ENCODE measurements around the gene USP49.
A peak's percentile ranks its signal among the peaks of the same experiment; 100 is the strongest.

The USP49 gene

DNA sequence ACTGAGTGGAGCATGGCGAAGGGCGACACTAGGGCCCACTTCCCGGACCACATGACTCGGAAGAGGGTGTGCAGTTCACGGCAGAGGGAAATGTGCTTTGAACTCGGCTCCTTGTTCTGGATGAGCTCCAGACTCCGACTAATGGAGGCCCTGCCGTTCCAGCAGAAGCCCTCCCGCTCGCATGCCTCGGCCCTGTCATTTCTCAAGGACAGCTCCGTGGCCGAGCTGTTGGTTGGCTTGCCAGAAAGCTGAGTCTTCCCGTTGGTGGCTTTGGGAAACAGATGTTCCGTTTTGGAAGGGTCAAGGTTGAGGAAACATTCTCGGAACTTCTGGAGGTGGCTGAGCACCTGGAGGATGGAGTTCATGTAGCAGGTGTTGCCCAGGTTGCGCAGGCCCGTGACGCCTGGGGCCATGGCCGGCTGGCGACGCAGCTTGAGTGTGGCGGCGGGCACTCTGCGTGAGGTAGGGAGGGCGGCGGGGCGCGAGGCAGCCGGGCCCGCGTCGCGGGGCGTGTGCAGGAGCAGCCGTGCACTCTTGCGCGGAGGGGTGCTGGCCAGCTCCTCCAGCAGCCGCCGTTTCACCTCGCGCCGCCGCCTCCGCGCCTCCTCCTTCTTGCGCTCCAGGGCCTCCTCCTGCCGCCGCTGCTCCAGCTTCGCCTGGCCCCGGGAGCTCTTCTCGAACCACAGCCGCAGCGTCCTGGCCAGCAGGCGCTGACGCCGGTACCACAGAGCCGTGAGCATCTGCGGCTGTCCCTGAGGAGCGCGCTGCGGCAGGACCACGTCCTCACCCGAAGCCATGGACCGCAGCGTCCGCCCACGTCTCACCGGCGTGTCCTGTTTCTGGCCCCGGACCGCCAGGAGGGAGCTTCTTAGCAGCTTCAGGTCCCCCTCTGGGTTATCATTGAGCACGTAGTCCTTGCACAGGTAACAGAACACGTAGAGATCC is 89.1 kb downstream of the USP49 start:
- no peak for DNase-seq

DNA sequence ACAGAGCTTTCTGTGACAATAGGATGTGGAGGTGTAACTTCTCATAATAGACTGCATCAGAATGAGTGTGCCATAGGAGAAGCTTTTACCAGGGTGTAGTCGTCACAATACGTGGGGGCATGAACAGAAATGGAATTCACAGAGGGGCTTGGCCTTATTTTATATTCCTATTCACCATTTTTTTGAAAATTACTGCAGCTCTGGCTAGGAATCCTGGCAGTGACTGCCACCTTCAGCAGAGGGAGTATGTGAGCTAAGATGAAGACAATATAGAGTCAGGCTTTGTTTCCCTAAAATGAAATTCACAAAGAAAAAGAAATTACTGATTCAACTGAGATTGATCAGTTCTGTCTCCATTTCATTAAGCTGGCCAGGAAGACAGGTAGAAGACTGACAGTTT is 93.8 kb downstream of the USP49 start:
- DNase-seq = no peak

DNA sequence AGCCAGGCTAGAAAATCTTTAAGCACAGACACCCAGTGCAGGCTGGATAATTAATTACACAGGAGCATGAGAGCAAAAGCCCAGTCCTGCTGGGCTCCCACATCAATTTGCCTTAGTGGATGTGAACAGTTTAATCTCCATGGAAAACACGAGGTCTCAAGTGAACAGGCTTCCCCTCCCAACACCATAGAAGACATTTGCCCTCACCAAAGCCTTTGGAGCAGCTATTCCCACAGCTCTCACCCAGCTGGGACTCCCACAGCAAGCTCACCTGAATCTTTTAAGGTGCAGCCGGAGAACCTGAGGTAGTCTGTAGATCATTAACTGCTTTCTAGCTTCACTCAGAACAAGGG is 95.6 kb downstream of the USP49 start:
- DNase-seq = no peak

DNA sequence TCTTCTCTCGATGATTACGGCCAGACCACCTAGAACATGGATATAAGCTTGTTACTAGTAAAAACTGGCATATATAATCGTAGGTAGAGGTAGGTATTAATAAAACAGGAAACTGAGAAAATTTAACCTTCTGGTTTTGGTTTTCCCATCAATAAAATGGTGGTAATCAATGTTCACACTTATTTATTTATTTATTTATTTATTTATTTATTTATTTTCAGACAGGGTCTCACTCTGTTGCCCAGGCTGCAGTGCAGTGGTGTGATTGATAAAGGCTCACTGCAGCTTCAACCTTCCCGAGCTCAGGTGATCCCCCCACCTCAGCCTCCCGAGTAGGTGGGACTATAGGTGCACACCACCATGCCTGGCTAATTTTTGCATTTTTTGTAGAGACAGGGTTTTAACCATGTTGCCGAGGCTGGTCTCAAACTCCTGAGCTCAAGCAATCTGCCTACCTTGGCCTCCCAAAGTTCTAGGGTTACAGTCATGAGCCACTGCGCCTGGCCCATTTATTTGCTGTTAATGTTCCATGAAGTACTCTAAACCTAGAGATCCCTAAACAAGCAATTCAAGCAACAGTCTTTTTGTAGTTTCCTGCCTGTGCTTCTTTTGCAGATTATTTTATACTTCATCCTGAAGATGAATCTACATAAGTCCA is 96.1 kb downstream of the USP49 start:
- no peak for DNase-seq

DNA sequence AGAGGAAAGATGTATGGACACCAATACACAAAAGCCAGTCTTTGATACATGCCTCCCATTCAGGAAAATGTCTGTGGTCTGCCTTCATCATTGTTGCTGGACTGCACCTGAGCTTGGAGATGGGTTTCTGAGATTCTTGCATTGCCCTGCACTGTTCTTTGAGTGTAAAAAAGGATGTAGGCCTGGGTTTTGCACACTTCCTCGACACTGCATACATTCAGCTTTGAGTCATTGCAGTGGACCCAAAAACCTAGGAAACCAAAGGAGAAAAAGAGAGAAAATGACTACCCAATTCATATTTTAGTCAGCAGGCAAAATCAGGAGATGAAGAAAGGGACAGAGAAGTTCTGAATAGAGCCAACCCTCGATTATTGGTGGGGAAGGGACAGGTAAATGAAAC is 98.7 kb downstream of the USP49 start:
- DNase-seq = no peak

DNA sequence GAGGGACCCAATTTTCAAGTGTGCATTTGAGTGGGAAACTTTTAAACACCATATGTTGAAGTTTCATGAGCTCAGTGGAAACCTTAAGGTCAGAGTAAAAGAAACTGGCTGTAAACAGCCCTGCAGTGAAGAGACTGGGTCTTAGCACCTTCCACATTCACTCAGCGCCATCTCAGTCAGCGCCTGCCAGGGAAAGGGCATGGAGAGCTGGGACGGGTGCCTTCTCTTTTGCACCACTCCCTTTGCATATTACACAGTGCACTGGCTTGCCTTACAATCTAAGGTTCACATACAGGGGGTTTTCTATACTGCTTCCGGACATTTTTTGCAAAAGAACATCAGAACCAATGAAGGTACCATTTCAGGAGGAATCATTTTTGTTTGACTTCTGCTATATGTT is 103.2 kb downstream of the USP49 start:
- DNase-seq = no peak

DNA sequence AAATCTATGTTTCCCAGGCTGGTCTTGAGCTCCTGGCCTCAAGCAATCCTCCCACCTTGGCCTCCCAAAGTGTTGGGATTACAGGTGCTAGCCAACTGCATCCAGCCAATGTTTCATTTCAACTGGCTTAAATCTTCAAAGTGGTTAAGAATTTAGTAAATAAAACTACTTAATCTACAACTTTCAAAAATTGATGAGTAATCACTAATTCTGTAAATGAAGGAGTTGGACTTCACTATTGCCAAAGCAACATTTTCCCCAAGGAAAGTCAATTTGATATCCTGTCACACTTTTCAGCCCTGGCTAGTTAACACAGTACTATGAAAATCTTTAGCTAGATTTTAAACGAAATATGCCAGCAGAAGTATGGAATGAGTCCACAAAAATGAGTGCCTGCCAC is 103.9 kb downstream of the USP49 start:
- DNase-seq = no peak

DNA sequence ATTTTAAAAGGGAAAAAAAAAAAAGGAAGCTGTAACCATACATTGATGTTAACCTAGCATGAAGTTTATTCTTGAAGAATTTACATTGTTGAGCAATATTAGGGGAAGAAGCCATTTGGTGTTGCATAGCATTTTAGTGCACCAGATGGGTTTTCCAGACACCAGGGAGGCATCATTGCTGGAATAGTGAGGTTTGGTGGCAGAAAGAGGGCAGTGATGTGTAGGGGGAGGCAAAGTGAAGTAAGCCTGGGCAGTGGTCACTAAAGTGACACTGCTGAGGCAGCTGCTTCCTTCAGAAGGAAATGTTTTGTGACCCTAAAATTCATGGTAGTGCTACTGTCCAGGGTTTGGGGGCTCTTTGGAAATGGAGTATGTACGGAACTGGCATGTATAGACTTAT is 105.1 kb downstream of the USP49 start:
- DNase-seq = no peak

DNA sequence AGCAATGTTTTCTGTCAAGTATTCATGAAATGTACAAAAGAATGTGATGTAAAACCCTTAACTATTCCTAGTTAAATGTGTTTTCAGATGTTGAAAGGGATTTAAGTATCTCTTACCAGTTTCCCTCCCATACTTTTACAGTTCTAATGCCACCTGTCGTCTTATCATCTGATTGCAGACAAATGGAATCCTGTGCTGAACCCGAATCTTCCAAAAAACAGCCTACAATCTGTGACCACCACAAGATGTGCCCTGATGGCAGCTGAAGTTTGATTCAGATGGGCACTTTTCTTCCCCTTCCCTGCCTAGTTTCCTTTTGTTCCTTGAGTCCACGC is 105.8 kb downstream of the USP49 start:
- no peak for DNase-seq

DNA sequence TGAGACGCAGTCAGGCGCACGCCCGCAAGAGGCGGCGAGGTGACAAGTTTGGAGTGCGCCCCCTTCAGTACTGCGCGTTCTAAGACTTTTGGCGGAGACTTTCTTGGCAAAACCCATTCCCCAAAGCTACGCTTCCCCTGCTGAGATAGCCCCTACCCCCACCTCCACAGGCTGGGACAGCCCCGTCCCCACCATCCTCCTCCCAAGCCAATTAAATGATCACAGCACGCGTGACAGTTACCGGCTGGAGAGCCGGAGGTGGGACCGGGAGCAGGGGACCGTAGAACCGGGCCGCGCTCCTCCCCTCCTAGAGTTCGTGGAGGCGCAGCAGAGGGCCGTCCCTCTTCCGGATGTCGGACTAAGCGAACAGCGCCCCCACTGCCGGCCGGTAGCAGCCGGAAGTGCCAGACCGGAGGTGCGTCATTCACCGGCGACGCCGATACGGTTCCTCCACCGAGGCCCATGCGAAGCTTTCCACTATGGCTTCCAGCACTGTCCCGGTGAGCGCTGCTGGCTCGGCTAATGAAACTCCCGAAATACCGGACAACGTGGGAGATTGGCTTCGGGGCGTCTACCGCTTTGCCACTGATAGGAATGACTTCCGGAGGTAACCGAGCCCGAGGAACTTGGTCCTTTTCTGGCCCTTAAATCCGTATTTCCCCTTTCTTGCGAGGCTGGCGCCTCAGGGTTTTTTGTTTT is 107.8 kb downstream of the USP49 start, which contains the start of gene TOMM6:
Gene TOMM6, plus strand, starts transcription at position 476 of the 699 bp plus-strand sequence. Its CDS starts 4 bp downstream, at position 480.
- peak; percentile 88 for DNase-seq

DNA sequence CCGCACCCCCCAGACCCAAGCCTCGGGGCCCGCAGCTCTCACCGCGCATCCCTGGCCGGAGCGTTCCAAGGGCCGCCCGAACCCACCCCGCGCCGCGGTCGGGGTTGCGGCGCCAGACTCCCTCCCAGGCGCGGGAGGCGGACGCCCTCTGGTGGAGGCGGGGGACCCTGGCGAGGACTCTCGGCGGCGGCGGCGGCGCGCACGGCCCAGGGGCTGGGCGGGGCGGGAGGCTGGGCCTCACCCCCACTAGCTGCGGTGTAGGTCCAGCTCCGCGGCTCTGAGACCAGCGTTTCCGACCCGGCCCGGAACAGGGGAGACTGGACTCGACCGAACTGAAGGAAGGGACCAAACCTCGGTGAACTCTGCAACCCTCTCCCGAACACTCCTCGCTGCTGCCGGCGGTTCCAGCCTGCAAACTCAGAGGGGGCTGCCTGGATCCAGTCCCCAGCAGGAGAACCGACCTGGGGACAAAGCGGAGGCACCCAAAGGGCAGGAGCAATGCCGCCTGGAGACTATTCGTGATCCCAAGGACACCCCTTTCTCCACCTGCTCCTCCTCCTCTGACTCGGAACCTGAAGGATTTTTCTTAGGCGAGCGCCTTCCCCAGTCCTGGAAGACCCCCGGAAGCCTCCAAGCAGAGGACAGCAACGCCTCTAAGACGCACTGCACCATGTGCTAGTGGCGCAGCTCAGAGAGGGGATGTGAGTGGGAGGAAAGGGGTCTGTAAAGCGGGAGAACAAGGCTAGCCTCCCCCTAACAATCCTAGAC is 108.5 kb downstream of the USP49 start:
- peak; percentile 77 for DNase-seq

DNA sequence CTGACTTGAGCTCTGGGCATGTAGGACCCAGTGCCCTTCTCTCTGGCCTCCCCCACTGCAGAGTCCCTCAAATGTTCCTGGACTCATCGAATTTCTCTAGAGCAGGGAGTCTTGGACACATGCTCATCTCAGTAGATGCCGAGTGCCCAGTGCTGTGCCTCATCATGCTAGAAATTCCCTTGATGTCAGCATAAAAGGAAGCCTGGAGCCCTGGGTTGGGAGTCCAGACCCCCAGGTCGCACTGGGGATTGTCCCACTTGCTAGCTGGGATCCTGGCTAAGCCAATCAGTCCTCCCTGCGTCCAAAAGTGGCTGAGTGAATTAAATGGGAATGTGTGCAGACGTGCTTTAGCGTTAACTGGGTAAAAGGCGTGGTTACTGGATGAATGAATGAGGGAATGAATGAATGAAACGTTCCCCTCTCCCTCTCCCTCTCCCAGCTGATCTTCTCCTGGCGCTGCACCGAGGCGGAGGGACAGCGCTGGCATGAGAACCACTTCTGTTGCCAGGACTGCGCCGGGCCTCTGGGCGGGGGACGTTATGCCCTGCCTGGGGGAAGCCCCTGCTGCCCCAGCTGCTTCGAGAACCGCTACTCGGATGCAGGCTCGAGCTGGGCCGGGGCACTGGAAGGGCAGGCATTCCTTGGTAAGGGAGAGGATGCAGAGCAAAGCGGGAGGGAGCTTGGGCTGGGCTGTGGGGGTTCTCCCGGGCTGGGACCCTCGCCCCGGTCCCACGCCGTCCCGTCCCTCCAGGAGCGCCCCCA is 109.3 kb downstream of the USP49 start:
- DNase-seq = no peak

DNA sequence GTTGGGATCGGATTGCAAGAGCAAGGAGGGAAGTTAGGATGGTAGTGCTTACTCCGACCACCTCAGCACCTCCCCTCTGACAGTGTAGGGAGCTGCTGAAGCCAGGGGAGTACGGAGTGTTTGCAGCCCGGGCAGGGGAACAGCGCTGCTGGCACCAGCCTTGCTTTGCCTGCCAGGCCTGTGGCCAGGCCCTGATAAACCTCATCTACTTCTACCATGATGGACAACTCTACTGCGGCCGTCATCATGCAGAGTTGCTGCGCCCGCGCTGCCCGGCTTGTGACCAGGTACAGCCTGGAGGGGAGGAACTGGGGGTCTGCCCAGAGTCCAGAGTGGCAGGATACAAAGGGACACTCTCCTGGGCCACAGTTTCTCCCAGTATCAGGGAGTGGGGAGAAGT is 109.9 kb downstream of the USP49 start:
- no peak for DNase-seq

DNA sequence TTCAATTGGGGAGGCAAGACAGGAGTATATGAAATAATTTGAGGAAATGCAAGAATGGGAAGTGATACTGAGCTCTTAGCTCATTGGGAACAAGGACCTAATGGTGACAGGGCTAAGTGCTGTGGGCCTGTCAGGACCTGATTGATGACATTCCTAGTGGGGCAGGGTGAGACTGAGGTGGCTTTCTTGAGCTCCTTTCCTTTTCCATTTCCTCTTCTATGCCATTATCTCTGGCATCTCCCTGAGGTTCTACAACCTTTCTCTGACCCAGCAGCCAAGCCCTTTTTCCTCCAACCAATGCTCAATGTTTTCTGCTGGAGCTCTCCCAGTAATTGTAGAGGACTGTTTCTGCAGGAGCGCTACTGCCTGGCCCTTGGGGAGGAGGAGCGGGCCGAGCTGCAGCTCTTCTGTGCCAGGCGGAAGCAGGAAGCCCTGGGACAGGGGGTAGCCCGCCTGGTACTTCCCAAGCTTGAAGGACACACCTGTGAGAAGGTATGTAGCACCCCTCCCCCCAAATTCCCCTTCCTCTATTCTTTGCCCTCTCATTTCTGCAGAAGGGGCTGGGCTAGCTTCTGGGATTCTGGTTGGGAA is 110.5 kb downstream of the USP49 start:
- DNase-seq = no peak

DNA sequence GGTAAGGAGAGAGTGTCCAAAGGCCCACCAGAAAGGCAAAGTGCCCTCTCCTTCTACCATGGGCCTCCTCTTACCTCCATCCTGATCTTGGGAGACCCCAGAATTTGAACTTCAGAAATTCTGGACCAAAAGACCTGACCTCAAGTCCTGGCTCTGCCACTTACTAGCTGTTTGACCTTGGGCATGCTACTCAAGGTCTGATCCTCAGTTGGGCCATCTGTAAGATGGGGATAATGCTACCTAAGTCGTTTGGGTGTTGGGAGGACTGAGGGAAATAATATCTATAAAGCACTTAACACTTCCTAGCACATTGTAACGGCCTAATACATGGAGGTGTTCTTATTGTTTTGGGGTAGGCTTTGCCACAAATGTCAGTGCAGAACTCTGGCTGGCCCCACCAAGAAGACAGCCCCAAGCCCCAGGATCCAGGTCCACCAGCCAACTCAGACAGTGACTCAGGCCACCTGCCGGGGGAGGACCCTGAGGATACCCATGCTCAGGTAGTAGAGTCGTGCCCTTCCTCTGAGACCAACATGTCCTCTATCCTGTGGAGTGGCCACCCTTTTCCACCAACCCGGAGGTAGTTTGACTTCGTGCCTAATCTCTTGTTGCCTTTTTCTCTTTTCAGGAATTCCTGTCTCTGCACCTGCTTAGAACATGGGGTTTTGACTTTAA is 111.9 kb downstream of the USP49 start:
- no peak for DNase-seq

DNA sequence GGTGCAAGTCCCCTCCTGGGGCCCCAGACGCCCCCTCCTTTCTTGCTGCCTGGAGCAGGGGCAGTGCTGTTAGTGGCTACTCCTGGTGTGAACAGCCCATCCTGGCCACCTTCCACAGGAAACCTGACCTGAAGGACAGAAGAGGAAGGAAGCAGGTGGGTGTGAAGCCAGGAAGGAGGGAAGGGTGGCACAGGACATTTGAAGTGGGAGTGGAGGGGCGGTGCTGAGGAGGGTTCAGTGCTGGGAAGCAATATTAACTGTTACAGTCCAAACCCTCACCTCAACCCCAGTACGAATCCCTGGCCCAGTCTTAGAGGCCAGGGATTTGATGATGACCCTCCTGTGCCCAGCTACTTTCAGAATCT is 113.8 kb downstream of the USP49 start:
- DNase-seq = no peak

DNA sequence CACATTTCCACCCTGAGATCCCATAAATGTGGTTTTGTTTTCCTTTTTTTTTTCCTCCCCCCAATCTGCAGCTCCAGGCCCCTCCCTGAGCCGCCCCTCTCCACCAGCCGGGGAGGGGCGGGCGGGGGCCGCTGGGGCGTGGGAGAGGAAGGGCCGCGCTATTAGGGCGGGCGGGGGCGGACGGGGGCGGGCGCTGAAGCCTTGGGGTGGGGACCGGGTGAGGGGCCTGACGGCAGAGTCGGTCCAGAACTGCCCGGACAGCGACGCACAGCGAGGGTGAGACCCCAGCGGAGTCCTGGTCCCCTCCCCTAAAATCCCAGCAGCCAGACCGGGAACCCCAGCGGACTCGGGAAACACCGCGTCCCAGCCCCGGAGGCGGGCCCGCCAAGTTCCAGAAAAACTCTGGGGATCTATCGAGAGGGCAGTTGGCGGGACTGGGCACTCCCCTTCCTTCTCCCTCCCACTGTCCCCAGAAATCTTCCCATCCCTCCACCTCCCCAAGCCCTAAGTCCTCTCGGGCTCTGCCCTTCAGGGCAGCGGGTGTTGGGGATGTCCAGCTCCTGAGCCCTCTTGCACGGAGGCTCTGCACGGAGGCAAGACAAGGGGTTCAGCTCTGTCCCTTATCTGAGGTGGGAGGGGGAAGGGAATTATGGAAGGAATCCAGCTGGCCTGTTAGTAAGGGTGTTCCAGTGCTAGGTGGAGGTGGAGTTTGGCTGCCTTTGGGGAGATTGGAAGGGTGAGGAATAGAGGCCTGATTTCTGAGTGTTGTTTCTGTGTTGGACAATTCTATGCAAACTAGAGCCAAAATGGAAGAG is 114.4 kb downstream of the USP49 start, which contains the start of gene PRICKLE4:
Gene PRICKLE4, plus strand, starts transcription at position 232 of the 815 bp plus-strand sequence. CDS start 2,692 bp downstream, outside the sequence.
- DNase-seq = no peak

DNA sequence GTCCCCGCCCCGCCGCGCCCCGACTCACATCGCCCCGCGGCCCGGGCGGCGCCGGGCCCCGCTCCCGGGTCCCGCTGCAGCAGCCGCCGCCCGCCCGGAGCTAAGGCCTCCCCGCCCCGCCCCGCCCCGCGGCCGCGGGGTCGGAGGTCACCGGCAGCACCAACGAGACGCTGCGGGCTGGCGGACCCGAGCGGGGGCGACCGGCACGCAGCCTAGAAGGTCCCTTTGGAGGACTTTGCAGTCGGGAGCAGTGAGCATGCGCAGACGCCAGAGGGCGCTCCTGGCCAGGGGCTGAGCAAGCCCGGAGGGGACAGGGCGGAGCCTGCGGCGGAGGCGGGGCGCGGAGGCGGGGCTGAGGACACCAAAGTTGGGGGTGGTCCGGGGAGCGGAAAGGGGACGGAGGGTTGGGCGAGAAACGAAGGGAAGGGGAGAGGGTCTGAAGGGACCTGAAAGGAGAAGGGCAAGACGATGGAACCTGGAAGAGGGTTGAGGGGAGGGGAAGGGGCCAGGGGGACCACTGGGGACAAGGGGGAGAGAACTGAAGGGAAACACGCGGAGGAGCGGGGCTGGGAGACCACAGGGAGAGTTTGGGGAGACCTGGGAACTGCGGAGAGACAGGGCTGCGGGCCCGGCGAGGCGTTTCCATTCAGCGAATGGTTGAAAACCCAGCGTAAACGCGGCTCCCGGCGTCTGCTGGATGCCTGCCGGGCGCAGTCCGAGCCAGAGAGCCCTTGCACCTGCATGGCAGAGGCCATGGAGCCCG is 115.2 kb downstream of the USP49 start, which contains the start of gene FRS3:
Gene FRS3, minus strand, starts transcription at position 113 of the 763 bp plus-strand sequence. CDS start 2,913 bp downstream, outside the sequence.
- peak; percentile 99 for DNase-seq

DNA sequence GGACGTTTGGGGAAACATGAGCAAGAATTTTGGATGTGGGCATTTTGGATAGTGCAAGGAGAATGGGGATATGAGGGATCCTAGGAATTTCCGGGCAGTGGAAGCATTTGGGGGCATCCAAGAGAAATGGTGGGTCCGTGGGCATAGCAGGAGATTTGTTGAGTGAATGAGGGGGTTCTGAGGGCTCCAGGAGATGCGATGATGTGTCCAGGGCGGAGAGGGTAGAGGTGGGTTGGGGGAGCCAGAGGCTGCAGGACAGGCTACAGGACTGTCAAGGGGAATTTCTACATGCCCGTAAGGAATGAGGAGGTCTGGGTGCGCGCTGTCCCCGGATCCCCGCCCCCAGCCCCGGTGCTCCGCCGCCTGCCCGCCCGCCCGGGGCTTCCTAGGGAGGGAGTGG is 115.8 kb downstream of the USP49 start:
- DNase-seq = no peak

Data from effector CD8-positive, alpha-beta T cell (primary cell).